ENCODE data around the gene OLFML2B. TPM values are rescaled to one million over a fixed set of nuclear protein-coding genes. Genes with fewer than 3 reads are reported as not detected.

OLFML2B gene
- total RNA-seq, 4 donors from 2014 or later: 1.1 to 7.7 (median 4.7) TPM

GRCh38 chr1:162029157-162029556, 5.5 kb upstream of the OLFML2B start:
- Histone ChIP-seq H3K36me3 (no peaks in the 10 kb centered on the region), H3K4me1 (peaks cover 0 to 7% (median 4%) of the 10 kb centered on the region in 3 donors), H3K4me3 (no peak overlapping the region), H3K9me3 (no peaks in the 10 kb centered on the region), H3K27ac (no peak overlapping the region), H3K27me3 (peaks cover 39% of the 10 kb centered on the region)
- WGBS, 2 donors (ENCODE audit: low coverage in 1 of 2): 7 to 15% methylated on average over 2 to 4 of the region's 4 CpGs
- TF ChIP-seq POLR2AphosphoS5 (IDR thresholded peaks at IDR 0.05) (no peak), EP300 (IDR thresholded peaks at IDR 0.05) (no peak), CTCF (IDR thresholded peaks at IDR 0.05) (no peak), POLR2A (IDR thresholded peaks at IDR 0.05) (no peak)
- no peak for ATAC-seq

- Histone ChIP-seq H3K4me3 (no peak overlapping the region), H3K9me3 (no peaks in the 10 kb centered on the region), H3K4me1 (peaks cover 0 to 11% (median 4%) of the 10 kb centered on the region in 3 donors), H3K27me3 (peaks cover 43% of the 10 kb centered on the region), H3K27ac (no peak overlapping the region), H3K36me3 (no peaks in the 10 kb centered on the region)
- TF ChIP-seq POLR2AphosphoS5 (IDR thresholded peaks at IDR 0.05) (no peak), EP300 (IDR thresholded peaks at IDR 0.05) (no peak), POLR2A (IDR thresholded peaks at IDR 0.05) (no peak), CTCF (IDR thresholded peaks at IDR 0.05) (no peak)
- 72 to 98% methylated on average over 5 to 6 of the region's 6 CpGs for WGBS, 2 donors (ENCODE audit: low coverage in 1 of 2)
- ATAC-seq: no peak
Measured at GRCh38 chr1:162028726-162029125, 5.1 kb upstream of the OLFML2B start.

GRCh38 chr1:162026881-162027280, 3.2 kb upstream of the OLFML2B start:
- no peak overlapping the region for H3K27ac ChIP-seq
- ATAC-seq: no peak
- TF ChIP-seq EP300 (IDR thresholded peaks at IDR 0.05) (no peak), CTCF (IDR thresholded peaks at IDR 0.05) (no peak), POLR2AphosphoS5 (IDR thresholded peaks at IDR 0.05) (no peak), POLR2A (IDR thresholded peaks at IDR 0.05) (no peak)
- peaks cover 0 to 22% (median 10%) of the 10 kb centered on the region in 3 donors for H3K4me1 ChIP-seq
- no peak overlapping the region for H3K4me3 ChIP-seq
- H3K36me3 ChIP-seq: no peaks in the 10 kb centered on the region
- 83 to 90% methylated on average over 2 of the region's 2 CpGs for WGBS, 2 donors (ENCODE audit: low coverage in 1 of 2)
- H3K9me3 ChIP-seq: no peaks in the 10 kb centered on the region
- H3K27me3 ChIP-seq: peaks cover 53% of the 10 kb centered on the region

- Histone ChIP-seq H3K36me3 (no peaks in the 10 kb centered on the region), H3K9me3 (no peaks in the 10 kb centered on the region), H3K27ac (no peak overlapping the region), H3K4me1 (peaks cover 0 to 30% (median 14%) of the 10 kb centered on the region in 3 donors), H3K4me3 (no peak overlapping the region), H3K27me3 (peaks cover 53% of the 10 kb centered on the region)
- TF ChIP-seq CTCF (IDR thresholded peaks at IDR 0.05) (no peak), EP300 (IDR thresholded peaks at IDR 0.05) (no peak), POLR2AphosphoS5 (IDR thresholded peaks at IDR 0.05) (no peak), POLR2A (IDR thresholded peaks at IDR 0.05) (no peak)
- ATAC-seq: no peak
- 85 to 89% methylated on average over 1 to 2 of the region's 2 CpGs for WGBS, 2 donors (ENCODE audit: low coverage in 1 of 2)
Measured at GRCh38 chr1:162025541-162025940, 1.9 kb upstream of the OLFML2B start.

- TF ChIP-seq POLR2AphosphoS5 (IDR thresholded peaks at IDR 0.05) (no peak), POLR2A (IDR thresholded peaks at IDR 0.05) (no peak), CTCF (IDR thresholded peaks at IDR 0.05) (no peak), EP300 (IDR thresholded peaks at IDR 0.05) (no peak)
- peak overlapping the region in 3 of 4 donors; percentile 6 to 70 (median 51) for H3K27ac ChIP-seq
- H3K27me3 ChIP-seq: peaks cover 44% of the 10 kb centered on the region
- H3K9me3 ChIP-seq: no peaks in the 10 kb centered on the region
- no peaks in the 10 kb centered on the region for H3K36me3 ChIP-seq
- H3K4me1 ChIP-seq: peaks cover 0 to 44% (median 14%) of the 10 kb centered on the region in 3 donors
- H3K4me3 ChIP-seq: peak overlapping the region; percentile 28 to 63
- WGBS, 2 donors (ENCODE audit: low coverage in 1 of 2): 26% methylated on average over 9 of the region's 20 CpGs; no CpG with 5 or more reads in 1 of the 2 donors
- ATAC-seq: no peak
Measured at GRCh38 chr1:162023181-162023546, 505 bp downstream of the OLFML2B start.
